ENCODE data around the gene SPPL2B. TPM values are rescaled to one million over a fixed set of nuclear protein-coding genes. Genes with fewer than 3 reads are reported as not detected.

SPPL2B gene
- polyA plus RNA-seq, 3 donors, result 5.7 to 64.9 (median 8.7) TPM

DNA sequence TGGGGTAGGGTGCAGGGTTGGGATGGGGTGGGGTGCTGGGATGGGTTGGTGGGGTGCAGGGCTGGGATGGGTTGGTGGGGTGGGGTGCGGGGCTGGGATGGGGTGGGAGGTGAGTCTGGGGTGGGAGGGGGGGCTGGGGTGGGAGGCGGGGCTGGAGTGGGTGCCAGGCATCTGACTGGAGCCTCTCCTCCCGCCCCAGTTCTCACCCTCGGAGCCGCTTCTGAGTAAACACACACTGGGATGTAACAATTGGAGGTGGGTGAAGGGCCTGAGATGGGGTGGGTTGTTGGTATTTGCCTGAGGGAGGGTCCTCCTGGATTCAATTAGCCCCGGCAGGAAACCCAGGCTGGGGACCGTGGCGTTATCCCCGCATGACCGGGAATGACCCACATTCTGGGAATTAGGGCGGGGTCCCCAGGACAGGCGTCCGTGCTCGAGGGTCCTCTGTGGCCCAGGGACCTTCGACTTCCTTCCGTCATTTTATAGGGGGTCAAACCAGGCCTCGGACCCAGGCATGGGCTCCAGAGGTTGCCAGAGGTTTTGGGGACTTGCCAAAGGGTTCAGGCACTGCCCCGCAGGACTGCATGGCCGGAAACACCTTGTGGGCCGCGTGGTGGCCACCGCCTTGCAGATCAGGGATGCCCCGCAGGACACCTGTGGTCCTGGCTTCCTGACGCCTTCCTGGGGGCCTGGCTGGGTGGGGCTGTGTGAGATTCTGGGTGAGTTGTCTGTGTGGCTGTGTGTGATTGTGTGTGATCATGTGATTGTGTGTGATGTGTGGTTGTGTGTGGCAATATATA is 33.0 kb downstream of the SPPL2B start:
- Histone ChIP-seq H4K20me1 (ENCODE audit: insufficient read depth, low read length) (no peaks in the 10 kb centered on the region), H3K36me3 (replicated peaks in 1 of 2; ENCODE audit: control insufficient read depth in 1 of 2, insufficient read depth in 2 of 2, low read length in 2 of 2) (no peaks in the 10 kb centered on the region), H3K4me1 (ENCODE audit: control insufficient read depth in 1 of 2, insufficient read depth in 2 of 2, low read length in 2 of 2) (no peaks in the 10 kb centered on the region), H3K79me2 (ENCODE audit: insufficient read depth, low read length) (no peaks in the 10 kb centered on the region), H3K9ac (ENCODE audit: insufficient read depth, low read length, poor library complexity, severe bottlenecking) (no peak overlapping the region), H3K27me3 (ENCODE audit: control insufficient read depth in 2 of 2, insufficient read depth in 2 of 2, low read length in 2 of 2) (peaks cover 2 to 39% of the 10 kb centered on the region in 2 donors), H3K27ac (ENCODE audit: low read depth in 1 of 2, low read length in 2 of 2) (no peak overlapping the region), H3K9me3 (replicated peaks in 1 of 2; ENCODE audit: control insufficient read depth in 1 of 2, insufficient read depth in 1 of 2, low read length in 2 of 2) (no peaks in the 10 kb centered on the region), H3K4me2 (replicated peaks; ENCODE audit: extremely low read depth, low read length, poor library complexity, severe bottlenecking) (no peak overlapping the region), H3K4me3 (replicated peaks in 1 of 3; ENCODE audit: low read depth in 2 of 3, low read length in 3 of 3) (no peak overlapping the region), H2AFZ (ENCODE audit: insufficient read depth, low read depth, low read length, poor library complexity, severe bottlenecking) (no peak overlapping the region)
- DNase-seq, result no peak
- H3K36me3 Mint-ChIP-seq, result no peaks in the 10 kb centered on the region
- no peaks in the 10 kb centered on the region for H3K4me1 Mint-ChIP-seq
- intact Hi-C loops (cut with micrococcal nuclease), result no loop called here
- peaks cover 34 to 36% (median 35%) of the 10 kb centered on the region in 3 donors for H3K27me3 Mint-ChIP-seq (ENCODE audit: low read depth in 3 of 3)
- 10% methylated on average over 17 of the region's 24 CpGs for WGBS (ENCODE audit: insufficient coverage)
- H3K27ac Mint-ChIP-seq, result no peak overlapping the region
- no peak overlapping the region for H3K4me3 Mint-ChIP-seq
- TF ChIP-seq, protein P1, sequence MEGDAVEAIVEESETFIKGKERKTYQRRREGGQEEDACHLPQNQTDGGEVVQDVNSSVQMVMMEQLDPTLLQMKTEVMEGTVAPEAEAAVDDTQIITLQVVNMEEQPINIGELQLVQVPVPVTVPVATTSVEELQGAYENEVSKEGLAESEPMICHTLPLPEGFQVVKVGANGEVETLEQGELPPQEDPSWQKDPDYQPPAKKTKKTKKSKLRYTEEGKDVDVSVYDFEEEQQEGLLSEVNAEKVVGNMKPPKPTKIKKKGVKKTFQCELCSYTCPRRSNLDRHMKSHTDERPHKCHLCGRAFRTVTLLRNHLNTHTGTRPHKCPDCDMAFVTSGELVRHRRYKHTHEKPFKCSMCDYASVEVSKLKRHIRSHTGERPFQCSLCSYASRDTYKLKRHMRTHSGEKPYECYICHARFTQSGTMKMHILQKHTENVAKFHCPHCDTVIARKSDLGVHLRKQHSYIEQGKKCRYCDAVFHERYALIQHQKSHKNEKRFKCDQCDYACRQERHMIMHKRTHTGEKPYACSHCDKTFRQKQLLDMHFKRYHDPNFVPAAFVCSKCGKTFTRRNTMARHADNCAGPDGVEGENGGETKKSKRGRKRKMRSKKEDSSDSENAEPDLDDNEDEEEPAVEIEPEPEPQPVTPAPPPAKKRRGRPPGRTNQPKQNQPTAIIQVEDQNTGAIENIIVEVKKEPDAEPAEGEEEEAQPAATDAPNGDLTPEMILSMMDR (IDR thresholded peaks at IDR 0.05), result no peak
- H3K9me3 Mint-ChIP-seq, result peaks cover 0 to 5% (median under 1%) of the 10 kb centered on the region in 7 donors

DNA sequence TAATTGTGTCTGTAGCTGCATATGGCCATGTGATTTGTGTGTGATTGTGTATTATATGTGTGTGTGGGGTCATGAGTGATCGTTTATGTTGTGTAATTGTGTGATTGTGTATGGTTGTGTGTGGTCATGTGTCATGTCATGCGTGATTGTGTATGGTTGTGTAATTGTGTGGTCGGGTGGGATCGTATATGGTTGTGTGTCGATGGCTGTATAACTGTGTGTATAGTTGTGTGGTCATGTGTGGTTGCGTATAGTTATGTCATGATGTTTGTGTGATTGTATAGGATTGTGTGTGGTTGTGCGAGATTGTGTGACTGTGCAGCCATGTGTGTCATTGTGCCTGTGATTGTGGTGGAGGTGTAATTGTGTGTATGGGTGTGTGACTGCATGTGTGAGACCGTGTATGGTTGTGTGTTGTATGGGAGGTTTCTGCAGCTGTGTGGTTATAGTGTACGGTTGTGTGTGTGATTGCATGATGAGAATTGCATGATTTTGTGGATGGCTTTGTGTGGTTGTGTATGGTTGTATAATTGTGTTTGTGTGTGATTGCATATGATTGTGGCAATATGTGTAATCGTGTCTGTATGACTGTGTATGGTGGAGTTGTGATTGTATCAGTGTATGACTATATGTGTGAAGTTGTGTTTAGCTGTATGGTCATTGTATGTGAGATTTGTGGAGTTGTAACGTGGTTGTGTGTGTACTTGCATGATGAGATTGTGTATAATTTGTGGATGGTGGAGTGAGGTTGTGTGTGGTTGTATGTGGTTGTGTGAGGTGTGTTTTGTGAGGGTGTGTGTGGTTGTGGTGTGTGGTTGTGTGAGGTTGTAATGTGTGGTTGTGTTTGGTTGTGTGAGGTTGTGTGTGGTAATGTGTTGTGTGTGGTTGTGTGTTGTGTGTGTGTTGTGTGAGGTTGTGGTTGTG is 33.8 kb downstream of the SPPL2B start:
- no peak overlapping the region for H3K4me3 Mint-ChIP-seq
- no peaks in the 10 kb centered on the region for H3K4me1 ChIP-seq (ENCODE audit: control insufficient read depth in 1 of 2, insufficient read depth in 2 of 2, low read length in 2 of 2)
- H3K27ac ChIP-seq (ENCODE audit: low read depth in 1 of 2, low read length in 2 of 2), result no peak overlapping the region
- no peak overlapping the region for H2AFZ ChIP-seq (ENCODE audit: insufficient read depth, low read depth, low read length, poor library complexity, severe bottlenecking)
- no peak overlapping the region for H3K9ac ChIP-seq (ENCODE audit: insufficient read depth, low read length, poor library complexity, severe bottlenecking)
- H3K36me3 ChIP-seq (replicated peaks in 1 of 2; ENCODE audit: control insufficient read depth in 1 of 2, insufficient read depth in 2 of 2, low read length in 2 of 2), result no peaks in the 10 kb centered on the region
- H3K4me3 ChIP-seq (replicated peaks in 1 of 3; ENCODE audit: low read depth in 2 of 3, low read length in 3 of 3), result no peak overlapping the region
- H3K4me2 ChIP-seq (replicated peaks; ENCODE audit: extremely low read depth, low read length, poor library complexity, severe bottlenecking), result no peak overlapping the region
- no peak overlapping the region for H3K27ac Mint-ChIP-seq
- no peaks in the 10 kb centered on the region for H3K79me2 ChIP-seq (ENCODE audit: insufficient read depth, low read length)
- H3K4me1 Mint-ChIP-seq, result no peaks in the 10 kb centered on the region
- no peaks in the 10 kb centered on the region for H3K36me3 Mint-ChIP-seq
- intact Hi-C loops (cut with micrococcal nuclease), result no loop called here
- 88% methylated on average over 11 of the region's 11 CpGs for WGBS (ENCODE audit: insufficient coverage)
- H3K9me3 Mint-ChIP-seq, result peaks cover 0 to 8% (median 4%) of the 10 kb centered on the region in 7 donors
- H3K27me3 Mint-ChIP-seq (ENCODE audit: low read depth in 3 of 3), result peaks cover 34 to 36% (median 35%) of the 10 kb centered on the region in 3 donors
- TF ChIP-seq, protein P1 (IDR thresholded peaks at IDR 0.05), result no peak
- DNase-seq, result no peak
- H3K27me3 ChIP-seq (ENCODE audit: control insufficient read depth in 2 of 2, insufficient read depth in 2 of 2, low read length in 2 of 2), result peaks cover 2 to 39% of the 10 kb centered on the region in 2 donors
- no peaks in the 10 kb centered on the region for H3K9me3 ChIP-seq (replicated peaks in 1 of 2; ENCODE audit: control insufficient read depth in 1 of 2, insufficient read depth in 1 of 2, low read length in 2 of 2)
- H4K20me1 ChIP-seq (ENCODE audit: insufficient read depth, low read length), result no peaks in the 10 kb centered on the region

Data from CD14-positive monocyte (primary cell).